DND-41 (cell line): Measurements from ENCODE around the gene AP5M1.

Experiments used
- CTCF ChIP-seq: IDR thresholded peaks from 2 replicates; pipeline ENCODE4 v1.5.1; 2012; ENCODE audit warnings: borderline replicate concordance, low read length, moderate library complexity, mild to moderate bottlenecking; ENCODE audit not compliant: poor library complexity, severe bottlenecking; ENCODE audit errors: extremely low read depth
- EZH2 ChIP-seq: IDR thresholded peaks from 3 replicates; pipeline ENCODE4 v1.6.1; 2012; ENCODE audit warnings: borderline replicate concordance, low read depth, mild to moderate bottlenecking, moderate library complexity, low read length, inconsistent platforms; ENCODE audit not compliant: severe bottlenecking

- TF ChIP-seq CTCF (no peak), EZH2 (no peak)
These were observed 23.2 kb downstream of the AP5M1 start for GRCh38 chr14:57291692-57292647.
